HepG2 (cell line): Measurements from ENCODE around the gene WIPF2. TPM values are rescaled to one million over a fixed set of nuclear protein-coding genes. Genes with fewer than 3 reads are reported as not detected.

Experiments
- ATAC-seq: fragments of 200-7000 bp; cut with Tn5 transposase; 3 replicates; pipeline ENCODE4 v1.9.1; 2020; ENCODE audit warnings: mild to moderate bottlenecking, moderate library complexity
- BruUV-seq: library from RNA; stranded (reverse); fragments of 400-500 nt; replicated peaks from 2 replicates; lab custom pipeline; 2021; lab: Mats Ljungman, UMichigan
- CTCF ChIA-PET: fragments of 300-600 bp; formaldehyde crosslinking; extraction: SDS; loops from one replicate; lab custom pipeline; 2021; ENCODE audit warnings: low total read pairs, inconsistent platforms, low intra/inter-chr PET ratio; lab: Yijun Ruan, JAX
- POLR2A ChIA-PET: fragments of 350-600 bp; sonication (Branson Sonifier 250); formaldehyde crosslinking; loops from one replicate; lab custom pipeline; 2020; ENCODE audit warnings: antibody characterized with exemption, inconsistent platforms; lab: Yijun Ruan, JAX
- DNase-seq: peaks from one replicate; pipeline ENCODE4 v3.0.0-alpha.2; 2015; ENCODE audit warnings: low spot score
- FAIRE-seq: peaks from 3 replicates; lab custom pipeline; 2011; peaks lifted over from hg19 to GRCh38; lab: Jason Lieb, UNC
- H2AFZ ChIP-seq: one replicate; pipeline ENCODE4 v1.6.1; 2011; ENCODE audit warnings: low read length, inconsistent platforms
- H3K27ac ChIP-seq: fragments of 300-600 bp; 3 replicates; pipeline ENCODE4 v1.8.0; 2011; ENCODE audit warnings: mixed run types, mild to moderate bottlenecking, mixed read lengths, low read length, inconsistent platforms; ENCODE audit not compliant: insufficient read depth; ENCODE audit errors: extremely low read length
- H3K27me3 ChIP-seq, 2 experiments: fragments of 200-600 bp in 1 of 2; 2 replicates in 1 of 2; 3 replicates in 1 of 2; pipeline versions ENCODE4 v1.6.0 to v1.8.0; 2011; ENCODE audit warnings: low read length in 2 of 2, mild to moderate bottlenecking in 2 of 2, moderate library complexity in 2 of 2, inconsistent platforms in 1 of 2; ENCODE audit not compliant: insufficient read depth in 2 of 2, control insufficient read depth in 1 of 2
- H3K36me3 ChIP-seq, 2 experiments: fragments of 200-600 bp in 1 of 2; replicated peaks in 1 of 2; 2 replicates in 1 of 2; 3 replicates in 1 of 2; pipeline versions ENCODE4 v1.5.1 to v1.8.0; 2011; ENCODE audit warnings: low read length in 2 of 2, inconsistent platforms in 1 of 2; ENCODE audit not compliant: insufficient read depth in 2 of 2, control insufficient read depth in 1 of 2
- H3K4me1 ChIP-seq: 2 replicates; pipeline ENCODE4 v1.5.1; 2012; ENCODE audit warnings: low read length, inconsistent platforms; ENCODE audit not compliant: insufficient read depth
- H3K4me2 ChIP-seq: 2 replicates; pipeline ENCODE4 v1.6.0; 2011; ENCODE audit warnings: low read depth, low read length, inconsistent platforms
- H3K4me3 ChIP-seq, 3 experiments: fragments of 200-600 bp in 1 of 3; sonication (generic), shearing (Covaris generic) in 1 of 3; replicated peaks in 1 of 3; 2 replicates each; pipeline ENCODE4 v1.5.1; 2011 to 2016; ENCODE audit warnings: low read length in 3 of 3, inconsistent platforms in 2 of 3, low read depth in 2 of 3, mild to moderate bottlenecking in 2 of 3, control low read depth in 1 of 3, mixed read lengths in 1 of 3; ENCODE audit not compliant: insufficient read depth in 1 of 3
- H3K79me2 ChIP-seq: one replicate; pipeline ENCODE4 v1.6.1; 2011; ENCODE audit warnings: low read length, inconsistent platforms; ENCODE audit not compliant: insufficient read depth
- H3K9ac ChIP-seq: 2 replicates; pipeline ENCODE4 v1.6.0; 2011; ENCODE audit warnings: mild to moderate bottlenecking, low read depth, low read length, inconsistent platforms; ENCODE audit not compliant: insufficient read depth
- H3K9me3 ChIP-seq: 2 replicates; pipeline ENCODE4 v1.5.1; 2012; ENCODE audit warnings: mild to moderate bottlenecking, low read length
- H4K20me1 ChIP-seq: 2 replicates; pipeline ENCODE4 v1.6.0; 2011; ENCODE audit warnings: inconsistent platforms, mild to moderate bottlenecking, low read length, moderate library complexity; ENCODE audit not compliant: insufficient read depth
- ARID5B ChIP-seq: IDR thresholded peaks from 2 replicates; pipeline ENCODE4 v1.4.0; 2020; ENCODE audit warnings: mild to moderate bottlenecking, missing genetic modification reagents
- ATF6 ChIP-seq: sonication (generic); formaldehyde crosslinking; conservative IDR thresholded peaks from 2 replicates; pipeline ENCODE4 v1.4.0; 2020; ENCODE audit warnings: missing genetic modification reagents
- HMG20B ChIP-seq: conservative IDR thresholded peaks from 2 replicates; pipeline ENCODE4 v1.6.1; 2016; ENCODE audit warnings: missing genetic modification reagents, missing compliant biosample characterization
- HOXA9 ChIP-seq: sonication (generic); formaldehyde crosslinking; IDR thresholded peaks from 2 replicates; pipeline ENCODE4 v1.8.1; 2022; ENCODE audit warnings: missing genetic modification reagents, mild to moderate bottlenecking, moderate library complexity, borderline replicate concordance
- NCOA2 ChIP-seq: sonication (generic); formaldehyde crosslinking; IDR thresholded peaks from 2 replicates; pipeline ENCODE4 v1.8.0; 2022; ENCODE audit warnings: inconsistent platforms
- NR2F6 ChIP-seq, 2 experiments: IDR thresholded peaks; 2 replicates each; pipeline ENCODE4 v1.6.1; 2016; ENCODE audit warnings: antibody characterized with exemption in 1 of 2, mild to moderate bottlenecking in 1 of 2
- SP1 ChIP-seq, 2 experiments: fragments of 450-650 bp in 1 of 2; sonication (generic) in 1 of 2; formaldehyde crosslinking in 1 of 2; IDR thresholded peaks; 2 replicates each; pipeline versions ENCODE4 v1.4.0 to v1.6.1; 2016 to 2020; ENCODE audit warnings: missing genetic modification reagents in 1 of 2
- ZBTB7B ChIP-seq: sonication (generic); formaldehyde crosslinking; IDR thresholded peaks from 2 replicates; pipeline ENCODE4 v1.4.0; 2020; ENCODE audit warnings: missing genetic modification reagents
- ZFAT ChIP-seq: sonication (generic); formaldehyde crosslinking; conservative IDR thresholded peaks from 2 replicates; pipeline ENCODE4 v1.8.1; 2023; ENCODE audit warnings: missing genetic modification reagents, inconsistent platforms
- ZFY ChIP-seq: sonication (generic); formaldehyde crosslinking; IDR thresholded peaks from 2 replicates; pipeline ENCODE4 v1.4.0; 2020; ENCODE audit warnings: missing genetic modification reagents
- ZNF281 ChIP-seq: sonication (generic); formaldehyde crosslinking; IDR thresholded peaks from 2 replicates; pipeline ENCODE4 v1.4.0; 2020; ENCODE audit warnings: missing genetic modification reagents, borderline replicate concordance
- ZNF577 ChIP-seq: sonication (generic); formaldehyde crosslinking; IDR thresholded peaks from 2 replicates; pipeline ENCODE4 v1.4.0; 2020; ENCODE audit warnings: mild to moderate bottlenecking, low read depth, missing genetic modification reagents, borderline replicate concordance
- ZNF670 ChIP-seq: sonication (generic); formaldehyde crosslinking; IDR thresholded peaks from 2 replicates; pipeline ENCODE4 v1.8.0; 2022; ENCODE audit warnings: mild to moderate bottlenecking, missing genetic modification reagents, borderline replicate concordance
- ZNF792 ChIP-seq: IDR thresholded peaks from 2 replicates; pipeline ENCODE4 v1.6.1; 2016
- ZNF891 ChIP-seq: sonication (generic); formaldehyde crosslinking; IDR thresholded peaks from 2 replicates; pipeline ENCODE4 v1.5.0; 2020; ENCODE audit warnings: mild to moderate bottlenecking, missing genetic modification reagents
- ZSCAN12 ChIP-seq: sonication (generic); formaldehyde crosslinking; IDR thresholded peaks from 2 replicates; pipeline ENCODE4 v1.9.0; 2021; ENCODE audit warnings: mild to moderate bottlenecking, missing genetic modification reagents
- WGBS: methylation state at CpG from one replicate; pipeline ENCODE4 v1.1.6; 2017; ENCODE audit warnings: low lambda C conversion rate; 5-methylcytosine and 5-hydroxymethylcytosine counted together
- in situ Hi-C: cut with HindIII; loops from 2 replicates; pipeline ENCODE4 v1.10.0; 2017; ENCODE audit warnings: low pct_unique_long_range_greater_than_20kb; ENCODE audit not compliant: extremely low pct_ligation_motif_present
- intact Hi-C: fragments of 100-400 bp; cut with micrococcal nuclease; formaldehyde crosslinking; loops from one replicate; pipeline ENCODE4 v1.10.0; 2022; ENCODE audit not compliant: unreplicated experiment
- polyA plus RNA-seq, 8 experiments: library from polyadenylated mRNA; depleted of rRNA in 3 of 8; stranded (reverse) in 7 of 8; unstranded in 1 of 8; fragments of >200 nt; fragmentation: Illumina TruSeq in 4 of 8; extraction: Trizol in 4 of 8; gene quantifications; 2 replicates each; pipeline versions ENCODE4 v1.2.1 to v1.2.3, GENCODE V29; 2011 to 2016; ENCODE audit warnings: low read depth in 4 of 8, missing spikeins in 1 of 8, mixed read lengths in 1 of 8; ENCODE audit not compliant: insufficient read depth in 1 of 8
- total RNA-seq, 5 experiments: library from RNA; depleted of rRNA; stranded (reverse); fragments of >200 nt; fragmentation: Illumina TruSeq; extraction: Trizol; gene quantifications; 2 replicates each; pipeline ENCODE4 v1.2.3, GENCODE V29; 2016; ENCODE audit warnings: low read depth in 1 of 5

WIPF2 gene
- total and polyA plus RNA-seq, 2 of the 13 experiments (the other 11 are each of a cell fraction or from before 2014, with no cell fraction given): 7.2 to 10.8 TPM

GRCh38 chr17:40286473-40286872 lies 67.4 kb downstream of the WIPF2 start:
- DNase-seq (peak; percentile 76), ATAC-seq (no peak), FAIRE-seq (no peak)
- H3K9me3 ChIP-seq: no peaks in the 10 kb centered on the region
- H3K36me3 ChIP-seq: peaks cover 4 to 18% of the 10 kb centered on the region in 2 experiments
- H3K79me2 ChIP-seq: peaks cover 32% of the 10 kb centered on the region
- H2AFZ ChIP-seq: no peak overlapping the region
- 67% methylated on average over 2 of the region's 2 CpGs for WGBS
- in situ Hi-C loops: loop anchor here (5.0 to 10.0 kb wide), 2 partner anchors 84 to 272 kb away; partner anchors contain the start of gene CSF3
- ChIA-PET POLR2A (interaction anchor here (0.8 to 1.1 kb wide), 2 partner anchors 83 to 146 kb away, joined by 3 to 4 read pairs; partner anchors contain the start of gene CASC3), CTCF (no interaction called here)
- H3K27me3 ChIP-seq: no peaks in the 10 kb centered on the region
- no TSS peak for BruUV-seq
- intact Hi-C loops: loop anchor here (5.0 kb wide), 1 partner anchor 144 kb away; the partner anchor contains the start of gene CASC3
- peak overlapping the region; percentile 95 for H3K4me2 ChIP-seq
- H4K20me1 ChIP-seq: no peaks in the 10 kb centered on the region
- peaks cover 66% of the 10 kb centered on the region for H3K4me1 ChIP-seq
- H3K9ac ChIP-seq: peak overlapping the region; percentile 46
- peak overlapping the region in 2 of 3 experiments; percentile 35 to 99; a peak in 2 of 6 replicates for H3K4me3 ChIP-seq
- H3K27ac ChIP-seq: peak overlapping the region; percentile 39
- TF ChIP-seq ZFY (CRISPR knock-in tag) (no peak), ZSCAN12 (CRISPR knock-in tag) (no peak), ZNF792 (no peak), ATF6 (CRISPR knock-in tag) (no peak), NR2F6 (IDR thresholded peaks at IDR 0.05) (no peak), NR2F6 (CRISPR knock-in tag; IDR thresholded peaks at IDR 0.05) (0 out of 2 replicates have a peak, but pooled peaks have one; percentile 34), ZFAT (no peak), ZNF891 (CRISPR knock-in tag) (no peak), ZNF577 (CRISPR knock-in tag) (no peak), NCOA2 (peak; percentile 21; the same call in 1 of the 2 replicates), HOXA9 (CRISPR knock-in tag) (no peak), SP1 (IDR thresholded peaks at IDR 0.05) (no peak), SP1 (CRISPR knock-in tag; IDR thresholded peaks at IDR 0.05) (no peak), ARID5B (CRISPR knock-in tag) (peak; percentile 56; the same call in 1 of the 2 replicates), ZNF670 (CRISPR knock-in tag) (no peak), HMG20B (CRISPR knock-in tag) (no peak), ZBTB7B (CRISPR knock-in tag) (peak; percentile 91), ZNF281 (CRISPR knock-in tag) (0 out of 2 replicates have a peak, but pooled peaks have one; percentile 17)
